HUES64 (cell line): ENCODE results near the gene ASB10.

ENCODE experiments used
- H3K27ac ChIP-seq: 2 replicates; pipeline ENCODE4 v1.7.0; 2013; ENCODE audit warnings: low read depth, low read length, inconsistent platforms
- H3K27me3 ChIP-seq: 2 replicates; pipeline ENCODE4 v1.6.1; 2013; ENCODE audit warnings: mild to moderate bottlenecking, low read length; ENCODE audit not compliant: insufficient read depth
- H3K36me3 ChIP-seq: 2 replicates; pipeline ENCODE4 v1.6.1; 2013; ENCODE audit warnings: mild to moderate bottlenecking, low read length; ENCODE audit not compliant: insufficient read depth
- H3K4me1 ChIP-seq: 2 replicates; pipeline ENCODE4 v1.6.1; 2013; ENCODE audit warnings: mild to moderate bottlenecking, low read length, moderate library complexity; ENCODE audit not compliant: insufficient read depth
- H3K4me3 ChIP-seq: 2 replicates; pipeline ENCODE4 v1.5.1; 2013; ENCODE audit warnings: mild to moderate bottlenecking, low read length, moderate library complexity
- H3K9ac ChIP-seq: 2 replicates; pipeline ENCODE4 v1.6.1; 2013; ENCODE audit warnings: mild to moderate bottlenecking, low read depth, low read length
- H3K9me3 ChIP-seq: 2 replicates; pipeline ENCODE4 v1.6.1; 2013; ENCODE audit warnings: low read depth, low read length; ENCODE audit not compliant: insufficient read depth
- WGBS: fragments of 150-250, 120-280 bp; methylation state at CpG from one replicate; pipeline ENCODE4 v1.1.7; 2013; ENCODE audit warnings: missing lambda C conversion rate; 5-methylcytosine and 5-hydroxymethylcytosine counted together

The ASB10 gene

DNA sequence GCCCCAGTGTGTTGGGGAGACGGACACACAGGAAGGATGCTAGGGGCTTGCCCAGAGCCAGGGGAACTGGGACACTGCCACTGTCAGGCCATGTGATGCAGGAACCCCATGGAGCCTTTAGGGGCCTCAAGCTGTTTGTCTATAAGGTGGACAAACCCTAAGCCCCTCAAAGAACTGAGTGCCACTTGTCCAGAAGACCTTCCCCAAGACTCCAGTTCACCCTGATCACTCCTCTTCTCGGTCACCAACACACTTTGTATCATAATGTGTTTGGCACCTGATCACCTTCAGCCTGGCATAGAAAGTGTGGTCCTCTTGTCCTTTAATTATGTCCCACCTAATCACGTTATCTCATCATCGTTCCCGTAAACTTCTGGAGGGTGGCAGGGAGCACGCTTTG is 22.5 kb upstream of the ASB10 start:
- H3K27me3 ChIP-seq = no peaks in the 10 kb centered on the region
- no peak overlapping the region for H3K4me3 ChIP-seq
- no peaks in the 10 kb centered on the region for H3K9me3 ChIP-seq
- H3K27ac ChIP-seq = no peak overlapping the region
- H3K4me1 ChIP-seq = peaks cover 6% of the 10 kb centered on the region
- H3K36me3 ChIP-seq = peaks cover 27% of the 10 kb centered on the region
- no peak overlapping the region for H3K9ac ChIP-seq
- WGBS = 95% methylated on average over 6 of the region's 6 CpGs

DNA sequence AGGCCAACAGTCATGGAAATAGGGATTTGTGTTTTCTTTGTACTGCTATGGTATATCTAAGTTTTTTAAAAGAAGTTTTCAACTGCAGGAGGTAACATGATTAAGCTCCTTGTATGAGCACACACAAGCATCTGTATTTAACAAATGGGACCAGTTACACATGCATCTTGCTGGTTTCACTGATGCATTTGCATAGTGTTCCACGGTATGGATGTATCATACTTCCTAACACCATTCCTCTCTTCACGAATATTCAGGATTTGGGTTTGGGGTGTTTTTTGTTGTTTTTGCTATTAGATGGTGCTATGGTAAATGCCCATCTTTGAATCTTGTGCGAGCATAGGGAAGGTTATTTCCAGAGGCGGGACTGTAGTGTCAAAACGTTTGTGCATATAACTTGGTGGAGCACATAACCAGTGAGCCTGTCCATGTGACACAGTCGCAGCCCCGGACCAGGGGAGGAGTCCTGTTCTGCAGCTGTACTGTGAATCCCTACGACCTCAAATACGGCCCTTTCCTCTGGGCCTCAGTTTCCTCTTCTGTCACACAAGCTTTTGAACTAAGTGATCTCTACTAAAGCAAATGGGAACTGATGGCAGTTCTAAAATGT is 21.3 kb upstream of the ASB10 start:
- Histone ChIP-seq H3K9ac (no peak overlapping the region), H3K27ac (no peak overlapping the region), H3K9me3 (no peaks in the 10 kb centered on the region), H3K4me3 (no peak overlapping the region), H3K27me3 (no peaks in the 10 kb centered on the region), H3K4me1 (peaks cover 6% of the 10 kb centered on the region), H3K36me3 (peaks cover 15% of the 10 kb centered on the region)
- 80% methylated on average over 8 of the region's 9 CpGs for WGBS

DNA sequence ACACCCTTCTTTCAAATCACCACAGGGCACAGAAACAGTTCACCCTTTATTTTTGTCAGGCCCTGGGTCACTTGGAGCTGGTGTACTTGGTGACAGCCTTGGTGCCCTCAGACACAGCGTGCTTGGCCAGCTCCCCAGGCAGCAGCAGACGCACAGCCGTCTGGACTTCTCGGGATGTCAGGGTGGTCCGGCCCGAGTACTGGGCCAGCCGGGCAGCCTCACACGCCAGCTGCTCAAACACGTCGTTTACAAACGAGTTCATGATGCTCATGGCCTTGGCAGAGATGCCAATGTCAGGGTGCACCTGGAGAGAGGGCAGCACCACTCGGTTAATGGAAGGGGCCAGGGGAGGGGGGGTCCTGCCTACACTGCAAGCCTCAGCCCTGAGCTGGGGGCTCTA is 20.8 kb upstream of the ASB10 start:
- Histone ChIP-seq H3K27ac (no peak overlapping the region), H3K36me3 (peaks cover 9% of the 10 kb centered on the region), H3K4me1 (peaks cover 6% of the 10 kb centered on the region), H3K4me3 (no peak overlapping the region), H3K27me3 (no peaks in the 10 kb centered on the region), H3K9me3 (no peaks in the 10 kb centered on the region), H3K9ac (no peak overlapping the region)
- 92% methylated on average over 12 of the region's 12 CpGs for WGBS

DNA sequence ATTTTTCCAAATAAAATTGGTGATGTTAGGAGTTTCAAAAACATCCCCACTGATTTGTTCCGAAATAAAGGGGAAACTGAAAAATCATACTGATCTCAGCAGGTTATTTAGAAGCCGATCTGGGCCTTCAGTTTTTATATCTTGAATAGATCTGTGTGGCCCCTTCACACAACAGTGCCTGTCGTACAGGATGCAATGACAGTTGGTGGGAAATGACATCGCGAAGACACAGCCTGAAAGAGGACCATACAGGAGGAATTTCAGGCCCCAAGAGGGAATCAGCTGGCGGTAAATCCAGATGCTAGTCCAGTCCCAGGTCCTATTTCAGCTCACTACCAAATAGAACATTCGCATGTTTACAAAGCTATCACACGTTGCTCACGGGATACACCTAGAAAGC is 20.3 kb upstream of the ASB10 start:
- no peak overlapping the region for H3K9ac ChIP-seq
- no peaks in the 10 kb centered on the region for H3K9me3 ChIP-seq
- no peak overlapping the region for H3K4me3 ChIP-seq
- 0 out of 2 replicates have a peak, but pooled peaks cover 5% of the 10 kb centered on the region for H3K36me3 ChIP-seq
- WGBS = 87% methylated on average over 9 of the region's 9 CpGs
- H3K27ac ChIP-seq = no peak overlapping the region
- H3K27me3 ChIP-seq = no peaks in the 10 kb centered on the region
- peaks cover 6% of the 10 kb centered on the region for H3K4me1 ChIP-seq

DNA sequence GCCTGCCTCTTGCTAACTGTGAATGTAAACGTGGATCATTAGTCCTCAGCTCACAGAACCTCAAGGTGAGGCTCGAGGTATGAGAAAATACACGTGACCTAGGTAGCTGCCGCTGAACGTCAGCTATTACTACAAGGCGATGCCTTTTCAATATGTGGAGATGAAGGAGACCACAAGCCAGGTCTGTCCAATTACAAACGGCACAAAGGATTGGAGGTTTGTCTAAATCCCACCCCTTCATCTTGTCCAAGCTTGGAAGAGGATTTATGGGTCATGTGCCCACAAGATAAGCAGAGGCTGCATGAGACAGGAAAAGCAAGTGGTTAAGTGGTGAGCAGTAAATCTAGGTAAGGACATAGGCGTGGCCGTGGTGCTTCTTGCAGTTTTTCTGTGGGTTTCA is 19.9 kb upstream of the ASB10 start:
- H3K4me1 ChIP-seq = peaks cover 6% of the 10 kb centered on the region
- H3K9ac ChIP-seq = no peak overlapping the region
- H3K36me3 ChIP-seq = 0 out of 2 replicates have a peak, but pooled peaks cover under 1% of the 10 kb centered on the region
- no peaks in the 10 kb centered on the region for H3K27me3 ChIP-seq
- H3K4me3 ChIP-seq = no peak overlapping the region
- no peaks in the 10 kb centered on the region for H3K9me3 ChIP-seq
- 91% methylated on average over 9 of the region's 9 CpGs for WGBS
- H3K27ac ChIP-seq = no peak overlapping the region

DNA sequence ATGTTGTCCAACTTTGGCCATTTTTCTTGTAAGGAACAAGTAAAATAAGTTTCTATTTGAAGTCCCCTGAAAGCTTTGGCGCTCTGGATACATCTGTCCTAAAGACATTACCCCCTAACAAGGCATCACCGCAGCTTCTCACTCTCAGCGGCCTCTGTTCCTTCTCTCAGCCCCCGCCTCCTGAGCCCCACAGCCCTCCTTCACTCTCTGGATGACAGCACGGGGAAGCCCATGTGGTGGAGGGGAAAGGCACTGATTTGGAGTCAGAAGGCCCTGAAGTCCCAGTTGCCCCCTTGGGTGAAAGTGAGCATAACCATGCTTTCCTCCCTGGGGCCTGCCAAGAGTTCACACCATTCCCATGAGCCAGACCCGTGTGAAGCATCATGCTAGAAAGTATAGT is 18.7 kb upstream of the ASB10 start:
- H3K36me3 ChIP-seq = no peaks in the 10 kb centered on the region
- H3K27ac ChIP-seq = no peak overlapping the region
- H3K9me3 ChIP-seq = no peaks in the 10 kb centered on the region
- H3K27me3 ChIP-seq = no peaks in the 10 kb centered on the region
- peaks cover 4% of the 10 kb centered on the region for H3K4me1 ChIP-seq
- H3K9ac ChIP-seq = no peak overlapping the region
- 72% methylated on average over 6 of the region's 6 CpGs for WGBS
- H3K4me3 ChIP-seq = no peak overlapping the region

DNA sequence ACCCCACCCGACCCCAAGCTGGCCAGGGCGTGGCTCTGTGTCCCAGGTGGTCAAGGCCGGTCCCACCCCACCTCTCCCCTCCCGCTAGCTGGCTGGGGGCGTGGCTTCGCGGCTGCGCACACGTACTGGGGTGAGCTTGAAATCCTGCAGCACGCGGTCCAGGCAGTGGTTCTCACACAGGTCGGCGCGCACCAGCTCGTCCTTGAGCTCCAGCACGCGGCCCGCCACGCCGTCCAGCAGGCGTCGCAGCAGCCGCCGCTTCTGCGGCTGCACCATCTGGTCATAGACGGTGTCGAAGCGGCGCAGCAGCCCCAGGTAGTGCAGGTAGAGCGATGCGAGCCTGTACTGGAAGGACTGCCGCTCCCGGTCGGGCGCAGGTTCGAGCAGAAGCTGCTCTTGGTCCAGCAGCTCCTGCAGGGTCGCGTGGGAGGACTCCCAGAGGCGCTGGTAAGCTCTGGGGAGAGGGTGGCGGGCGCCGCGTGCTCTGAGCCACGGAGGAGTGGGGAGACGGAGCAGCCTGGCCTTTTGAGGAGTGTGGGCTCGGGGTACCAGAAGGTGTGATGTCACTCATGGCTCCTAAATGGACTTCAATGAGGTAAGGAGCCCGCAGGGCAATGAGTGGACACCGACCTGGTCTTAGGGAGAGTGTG is 17.5 kb upstream of the ASB10 start:
- Histone ChIP-seq H3K27ac (no peak overlapping the region), H3K9me3 (no peaks in the 10 kb centered on the region), H3K9ac (no peak overlapping the region), H3K4me3 (no peak overlapping the region), H3K27me3 (no peaks in the 10 kb centered on the region), H3K36me3 (no peaks in the 10 kb centered on the region), H3K4me1 (peaks cover 3% of the 10 kb centered on the region; the same call in 1 of the 2 replicates)
- 91% methylated on average over 48 of the region's 48 CpGs for WGBS

DNA sequence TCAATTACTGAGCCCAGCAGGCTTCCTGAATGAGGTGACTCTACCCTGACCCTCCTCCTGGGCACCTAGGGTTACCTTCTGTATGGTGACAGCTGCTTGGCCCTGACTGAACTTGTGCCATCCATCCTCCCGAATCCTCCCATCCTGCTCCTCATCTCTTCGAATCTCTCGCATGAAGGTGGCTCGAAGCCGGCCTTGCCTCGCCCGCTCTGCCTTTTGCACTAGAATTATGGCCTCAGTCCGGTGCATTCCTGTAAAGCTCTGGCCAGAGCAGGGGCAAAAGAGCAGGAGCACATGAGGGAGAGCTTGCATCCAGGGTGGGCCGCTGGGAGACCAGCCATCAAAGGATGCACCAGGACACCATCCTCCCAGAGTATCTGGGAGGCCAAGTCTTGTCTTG is 15.8 kb upstream of the ASB10 start:
- Histone ChIP-seq H3K27me3 (no peaks in the 10 kb centered on the region), H3K9ac (no peak overlapping the region), H3K9me3 (no peaks in the 10 kb centered on the region), H3K4me3 (no peak overlapping the region), H3K36me3 (no peaks in the 10 kb centered on the region), H3K4me1 (peaks cover 3% of the 10 kb centered on the region; the same call in 1 of the 2 replicates), H3K27ac (no peak overlapping the region)
- 94% methylated on average over 9 of the region's 9 CpGs for WGBS

DNA sequence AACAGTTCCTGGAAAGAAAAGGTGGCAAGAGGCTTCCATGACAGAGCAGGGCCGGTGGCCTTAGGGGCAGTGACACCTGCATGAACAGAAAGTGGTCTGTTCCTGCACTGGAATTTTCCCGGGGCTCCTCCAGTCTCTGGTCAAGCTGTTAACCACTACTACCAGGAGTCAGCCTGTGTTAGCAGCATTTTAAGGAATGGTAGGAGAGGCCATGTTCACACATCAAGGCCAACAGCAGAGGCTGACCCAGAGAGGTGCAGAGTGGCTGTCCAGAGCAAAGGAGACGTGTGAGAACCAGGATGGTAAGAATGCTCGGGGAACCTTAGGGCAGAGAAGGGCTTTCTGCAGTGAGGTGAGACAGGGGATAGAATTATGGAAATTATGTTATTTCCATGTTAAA is 14.7 kb upstream of the ASB10 start:
- H3K9me3 ChIP-seq = no peaks in the 10 kb centered on the region
- H3K27ac ChIP-seq = no peak overlapping the region
- no peak overlapping the region for H3K9ac ChIP-seq
- no peak overlapping the region for H3K4me3 ChIP-seq
- 90% methylated on average over 4 of the region's 4 CpGs for WGBS
- H3K4me1 ChIP-seq = peaks cover 3% of the 10 kb centered on the region; the same call in 1 of the 2 replicates
- no peaks in the 10 kb centered on the region for H3K27me3 ChIP-seq
- no peaks in the 10 kb centered on the region for H3K36me3 ChIP-seq

DNA sequence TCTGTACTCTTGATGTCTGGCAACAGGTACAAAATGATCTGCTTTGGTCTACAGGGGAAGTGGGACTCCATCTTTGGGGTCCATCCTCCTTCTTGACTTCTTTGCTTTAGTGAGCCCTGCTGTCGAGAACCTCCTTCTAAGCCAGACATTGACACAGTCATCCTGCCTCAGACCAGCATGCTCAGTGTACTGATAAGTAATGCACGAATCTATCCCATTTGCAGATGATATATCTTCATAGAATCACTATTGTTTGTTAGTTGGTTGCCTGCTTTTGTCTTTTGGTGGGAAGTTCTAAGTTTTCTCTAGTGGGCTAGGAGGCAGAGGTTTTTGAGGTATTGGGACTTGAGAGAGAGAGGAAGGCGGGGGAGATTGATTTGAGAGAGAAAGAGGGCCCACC is 14.3 kb upstream of the ASB10 start:
- Histone ChIP-seq H3K9me3 (no peaks in the 10 kb centered on the region), H3K36me3 (no peaks in the 10 kb centered on the region), H3K9ac (no peak overlapping the region), H3K4me3 (no peak overlapping the region), H3K4me1 (peaks cover 3% of the 10 kb centered on the region; the same call in 1 of the 2 replicates), H3K27me3 (no peaks in the 10 kb centered on the region), H3K27ac (no peak overlapping the region)
- 84% methylated on average over 3 of the region's 3 CpGs for WGBS

DNA sequence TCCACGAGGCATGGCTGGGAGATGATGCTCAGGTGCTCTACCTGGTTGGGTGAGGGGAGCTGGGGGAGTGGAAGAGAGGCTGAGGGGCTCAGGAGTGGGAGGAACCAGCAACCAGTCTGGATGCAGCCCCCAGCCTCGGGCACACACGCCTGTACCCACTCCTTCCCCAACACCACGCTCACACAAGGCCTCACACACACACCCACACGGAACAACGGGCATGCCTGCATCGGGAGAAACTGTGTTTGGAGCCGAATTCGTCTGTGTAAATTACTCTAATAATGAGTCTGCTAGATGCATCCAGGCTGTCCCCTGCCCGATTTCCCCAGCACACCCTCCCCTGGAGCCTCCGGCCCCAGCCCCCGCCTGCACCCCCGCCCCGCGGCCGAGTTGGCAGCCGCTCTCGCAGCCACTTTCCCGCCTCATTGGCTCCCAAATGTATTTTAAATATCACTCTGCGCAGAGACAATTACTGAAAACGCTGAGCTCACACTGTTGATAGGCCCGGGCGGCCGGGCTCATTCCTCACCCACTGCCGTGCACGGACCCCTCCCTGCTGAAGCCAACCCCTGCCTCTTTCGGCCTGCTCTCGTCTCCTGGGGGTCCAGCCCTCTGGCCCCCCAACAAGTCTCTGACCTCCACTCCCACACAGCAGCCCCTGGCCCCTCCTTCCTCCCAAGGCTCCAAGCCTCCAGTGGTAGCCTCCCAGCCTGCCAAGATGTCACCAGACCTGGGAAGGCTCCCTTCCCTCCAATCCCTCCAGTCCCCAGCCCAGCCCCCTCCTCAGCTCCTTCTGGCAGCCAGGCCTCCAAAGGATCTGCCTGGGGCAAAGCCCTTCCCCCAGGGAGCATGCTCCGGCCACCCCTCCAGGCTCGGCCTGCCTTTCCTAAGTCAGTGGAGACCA is 12.1 kb upstream of the ASB10 start:
- Histone ChIP-seq H3K36me3 (no peaks in the 10 kb centered on the region), H3K9me3 (no peaks in the 10 kb centered on the region), H3K9ac (no peak overlapping the region), H3K4me3 (no peak overlapping the region), H3K27ac (no peak overlapping the region), H3K4me1 (peaks cover 3% of the 10 kb centered on the region; the same call in 1 of the 2 replicates), H3K27me3 (0 out of 2 replicates have a peak, but pooled peaks cover 3% of the 10 kb centered on the region)
- 77% methylated on average over 30 of the region's 30 CpGs for WGBS
